OCI-LY7 (cell line): ENCODE measurements around the gene ZBP1. TPM values are rescaled to one million over a fixed set of nuclear protein-coding genes. Genes with fewer than 3 reads are reported as not detected.

Experiments used
- BruUV-seq: library from RNA; stranded (reverse); fragments of 400-500 nt; replicated peaks from 2 replicates; lab custom pipeline; 2021; lab: Mats Ljungman, UMichigan
- CTCF ChIA-PET: fragments of 300-600 bp; sonication (Branson Sonifier 250); formaldehyde crosslinking; loops from one replicate; lab custom pipeline; 2022; ENCODE audit warnings: antibody characterized with exemption; ENCODE audit not compliant: unreplicated experiment; lab: Charles Lee
- POLR2A ChIA-PET: fragments of 300-600 bp; sonication (Branson Sonifier 250); formaldehyde crosslinking; loops from one replicate; lab custom pipeline; 2022; ENCODE audit warnings: antibody characterized with exemption; lab: Charles Lee
- DNase-seq: peaks from one replicate; pipeline ENCODE4 v3.0.0-alpha.2; 2015; ENCODE audit warnings: low spot score
- H2AFZ ChIP-seq: fragments of 200-600 bp; sonication (generic), shearing (Covaris generic); 2 replicates; pipeline ENCODE4 v1.6.1; 2014; ENCODE audit warnings: mild to moderate bottlenecking, antibody characterized with exemption, low read length, moderate library complexity
- H3K27ac ChIP-seq: fragments of 200-600 bp; sonication (generic); 2 replicates; pipeline ENCODE4 v1.5.1; 2014; ENCODE audit warnings: mixed run types, low read depth, mild to moderate bottlenecking, moderate library complexity, low read length, inconsistent platforms; ENCODE audit not compliant: poor library complexity, severe bottlenecking
- H3K36me3 ChIP-seq: fragments of 200-600 bp; sonication (generic); 2 replicates; pipeline ENCODE4 v1.6.1; 2014; ENCODE audit warnings: mild to moderate bottlenecking, antibody characterized with exemption, low read length, moderate library complexity, mixed read lengths; ENCODE audit not compliant: insufficient read depth
- H3K4me1 ChIP-seq: fragments of 200-600 bp; sonication (generic); 2 replicates; pipeline ENCODE4 v1.5.1; 2014; ENCODE audit warnings: mild to moderate bottlenecking, low read length; ENCODE audit not compliant: insufficient read depth, poor library complexity, severe bottlenecking
- H3K4me2 ChIP-seq: fragments of 200-600 bp; sonication (generic); 2 replicates; pipeline ENCODE4 v1.6.1; 2014; ENCODE audit warnings: mild to moderate bottlenecking, low read length
- H3K4me3 ChIP-seq: fragments of 200-600 bp; sonication (generic); 2 replicates; pipeline ENCODE4 v1.5.1; 2014; ENCODE audit warnings: mild to moderate bottlenecking, low read depth, low read length; ENCODE audit not compliant: poor library complexity, severe bottlenecking
- H3K79me2 ChIP-seq: fragments of 200-600 bp; sonication (generic); 2 replicates; pipeline ENCODE4 v1.6.1; 2016; ENCODE audit warnings: low read depth, mild to moderate bottlenecking, low read length, moderate library complexity, mixed read lengths; ENCODE audit not compliant: insufficient read depth
- H3K9me2 ChIP-seq: fragments of 200-600 bp; sonication (generic); 2 replicates; pipeline ENCODE4 v1.6.1; 2016; ENCODE audit warnings: mild to moderate bottlenecking, low read length, mixed read lengths; ENCODE audit not compliant: insufficient read depth
- H3K9me3 ChIP-seq: fragments of 200-600 bp; sonication (generic); 2 replicates; pipeline ENCODE4 v1.6.1; 2014; ENCODE audit warnings: mild to moderate bottlenecking, mixed run types, low read length, mixed read lengths
- H4K20me1 ChIP-seq: fragments of 200-600 bp; sonication (generic); 2 replicates; pipeline ENCODE4 v1.6.1; 2014; ENCODE audit warnings: mild to moderate bottlenecking, antibody characterized with exemption, low read length, moderate library complexity, mixed read lengths; ENCODE audit not compliant: insufficient read depth
- EZH2phosphoT487 ChIP-seq: fragments of 200-600 bp; sonication (generic); IDR thresholded peaks from 2 replicates; pipeline ENCODE4 v1.6.1; 2018; ENCODE audit warnings: low read depth, borderline replicate concordance, mild to moderate bottlenecking, mixed run types, antibody characterized with exemption, low read length, moderate library complexity, mixed read lengths
- intact Hi-C: fragments of 100-400 bp; cut with micrococcal nuclease; formaldehyde crosslinking; loops from one replicate; pipeline ENCODE4 v1.10.0; 2022; ENCODE audit not compliant: unreplicated experiment
- total RNA-seq, 2 experiments: library from RNA; depleted of rRNA in 1 of 2; stranded (reverse); fragments of >200 nt in 1 of 2; shearing (Covaris generic) in 1 of 2; gene quantifications; 2 replicates each; pipeline ENCODE4 v1.2.3, GENCODE V29; 2014 to 2022
- TF ChIP-seq, protein P1 (sequence below): fragments of 200-600 bp; sonication (generic); conservative IDR thresholded peaks from 2 replicates; pipeline ENCODE4 v1.5.1; 2014; ENCODE audit warnings: mild to moderate bottlenecking, antibody characterized with exemption, low read length, moderate library complexity, mixed read lengths

The ZBP1 gene
- total RNA-seq, 2 experiments from 2014 or later, result 1.5 to 3.7 TPM

DNA sequence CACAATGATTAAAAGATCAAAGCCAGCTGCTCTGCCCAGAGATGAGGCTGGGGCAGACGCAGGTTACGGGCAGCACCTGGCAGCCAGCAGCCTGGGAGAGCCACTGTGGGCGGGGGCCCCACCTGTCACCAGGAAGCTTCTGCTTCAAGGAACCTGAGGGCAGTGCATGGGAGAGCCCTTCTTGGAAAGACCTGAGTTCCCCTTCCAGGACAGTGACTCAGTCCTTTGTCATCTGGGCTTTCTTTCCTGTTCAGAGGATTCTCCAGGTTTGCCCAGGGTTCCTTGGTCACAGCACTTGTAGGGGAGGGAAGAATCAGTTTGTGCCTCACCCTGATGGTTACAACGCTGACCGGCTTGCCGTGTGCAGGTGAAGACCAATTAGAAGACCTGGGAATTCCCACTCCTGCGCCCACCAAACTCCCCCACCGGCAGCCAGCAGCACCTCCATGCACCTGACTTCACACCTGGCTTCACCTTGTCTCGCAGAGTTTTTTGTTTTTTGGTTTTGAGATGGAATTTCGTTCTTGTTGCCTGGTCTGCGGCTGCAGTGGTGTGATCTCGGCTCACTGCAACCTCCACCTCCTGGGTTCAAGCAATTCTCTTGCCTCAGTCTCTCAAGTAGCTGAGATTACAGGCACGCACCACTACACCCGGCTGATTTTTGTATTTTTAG lies 2.0 kb downstream of the ZBP1 start:
- DNase-seq, result peak; percentile 61
- H3K9me2 ChIP-seq, result no peaks in the 10 kb centered on the region
- ChIA-PET POLR2A (interaction anchor here (0.7 to 2.8 kb wide), 7 partner anchors 9 to 136 kb away, joined by 3 to 14 read pairs (median 7); no protein-coding TSS in a partner anchor), CTCF (interaction anchor here (0.7 kb wide), 1 partner anchor 145 kb away, joined by 3 read pairs; no protein-coding TSS in a partner anchor)
- H3K9me3 ChIP-seq, result no peaks in the 10 kb centered on the region
- no peaks in the 10 kb centered on the region for H3K36me3 ChIP-seq
- BruUV-seq, result no TSS peak
- H2AFZ ChIP-seq, result no peak overlapping the region
- TF ChIP-seq, protein P1, sequence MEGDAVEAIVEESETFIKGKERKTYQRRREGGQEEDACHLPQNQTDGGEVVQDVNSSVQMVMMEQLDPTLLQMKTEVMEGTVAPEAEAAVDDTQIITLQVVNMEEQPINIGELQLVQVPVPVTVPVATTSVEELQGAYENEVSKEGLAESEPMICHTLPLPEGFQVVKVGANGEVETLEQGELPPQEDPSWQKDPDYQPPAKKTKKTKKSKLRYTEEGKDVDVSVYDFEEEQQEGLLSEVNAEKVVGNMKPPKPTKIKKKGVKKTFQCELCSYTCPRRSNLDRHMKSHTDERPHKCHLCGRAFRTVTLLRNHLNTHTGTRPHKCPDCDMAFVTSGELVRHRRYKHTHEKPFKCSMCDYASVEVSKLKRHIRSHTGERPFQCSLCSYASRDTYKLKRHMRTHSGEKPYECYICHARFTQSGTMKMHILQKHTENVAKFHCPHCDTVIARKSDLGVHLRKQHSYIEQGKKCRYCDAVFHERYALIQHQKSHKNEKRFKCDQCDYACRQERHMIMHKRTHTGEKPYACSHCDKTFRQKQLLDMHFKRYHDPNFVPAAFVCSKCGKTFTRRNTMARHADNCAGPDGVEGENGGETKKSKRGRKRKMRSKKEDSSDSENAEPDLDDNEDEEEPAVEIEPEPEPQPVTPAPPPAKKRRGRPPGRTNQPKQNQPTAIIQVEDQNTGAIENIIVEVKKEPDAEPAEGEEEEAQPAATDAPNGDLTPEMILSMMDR, result no peak
- TF ChIP-seq EZH2phosphoT487, result no peak
- intact Hi-C loops, result no loop called here
- peak overlapping the region; percentile 51 for H3K4me3 ChIP-seq
- H3K4me1 ChIP-seq, result peaks cover 60% of the 10 kb centered on the region
- no peaks in the 10 kb centered on the region; the same call in 1 of the 2 replicates for H4K20me1 ChIP-seq
- H3K4me2 ChIP-seq, result peak overlapping the region; percentile 90
- peak overlapping the region; percentile 87 for H3K27ac ChIP-seq
- no peaks in the 10 kb centered on the region for H3K79me2 ChIP-seq

DNA sequence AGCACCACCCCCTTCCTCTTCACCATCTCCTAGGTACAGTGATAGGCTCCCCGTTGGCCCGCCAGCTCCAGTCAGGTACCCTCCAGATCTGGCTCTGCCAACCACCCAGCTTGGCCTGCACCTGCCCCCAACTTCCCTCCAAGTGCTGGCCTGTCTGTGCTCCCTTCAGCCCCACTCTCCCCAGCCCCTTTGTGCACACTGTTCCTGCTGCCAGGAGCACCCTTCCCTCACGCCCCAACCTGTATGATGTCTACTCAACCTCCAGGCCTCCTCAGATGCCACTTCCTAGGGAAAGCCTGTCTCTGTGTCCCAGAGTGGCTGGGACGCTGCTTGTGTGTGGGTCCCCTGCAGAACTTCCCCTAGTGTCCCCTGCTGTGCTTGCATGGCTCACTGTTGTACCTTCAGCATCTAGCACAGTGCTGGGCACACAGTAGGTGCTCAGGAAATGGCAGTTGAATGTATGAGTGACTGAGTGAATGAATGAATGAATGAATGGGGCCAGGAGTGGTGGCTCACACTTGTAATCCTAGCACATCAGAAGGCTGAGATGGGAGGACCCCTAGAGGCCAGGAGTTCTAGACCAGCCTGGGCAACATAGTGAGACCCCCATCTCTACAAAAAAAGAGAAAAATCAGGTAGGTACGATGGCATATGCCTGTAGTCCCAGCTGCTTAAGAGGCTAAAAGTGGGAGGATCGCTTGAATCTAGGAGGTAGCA lies 3.0 kb downstream of the ZBP1 start:
- intact Hi-C loops, result no loop called here

More for the DNA sequence above, 3.0 kb downstream of the ZBP1 start:
- Histone ChIP-seq H3K9me2 (no peaks in the 10 kb centered on the region), H3K9me3 (no peaks in the 10 kb centered on the region), H3K4me2 (peak overlapping the region; percentile 90), H2AFZ (no peak overlapping the region), H3K27ac (no peak overlapping the region), H3K4me3 (no peak overlapping the region), H3K4me1 (peaks cover 52% of the 10 kb centered on the region), H3K36me3 (no peaks in the 10 kb centered on the region), H4K20me1 (no peaks in the 10 kb centered on the region; the same call in 1 of the 2 replicates), H3K79me2 (no peaks in the 10 kb centered on the region)
- no TSS peak for BruUV-seq
- TF ChIP-seq, protein P1, result peak; percentile 32; the same call in 1 of the 2 replicates
- TF ChIP-seq EZH2phosphoT487, result no peak
- DNase-seq, result no peak
- ChIA-PET CTCF (interaction anchor here (0.6 kb wide), 1 partner anchor 118 kb away, joined by 5 read pairs; no protein-coding TSS in a partner anchor), POLR2A (interaction anchor here (0.7 to 2.8 kb wide), 5 partner anchors 10 to 93 kb away, joined by 3 to 14 read pairs (median 7); no protein-coding TSS in a partner anchor)
